K562 (cell line): ENCODE results near the gene ATL2. TPM values are rescaled to one million over a fixed set of nuclear protein-coding genes. Genes with fewer than 3 reads are reported as not detected.

Experiments
- ATAC-seq: fragments of 200-7000 bp; cut with Tn5 transposase; 3 replicates; pipeline ENCODE4 v1.9.1; 2020; ENCODE audit warnings: moderate library complexity
- BruUV-seq: library from RNA; stranded (reverse); fragments of 400-500 nt; replicated peaks from 2 replicates; lab custom pipeline; 2021; lab: Mats Ljungman, UMichigan
- CTCF ChIA-PET: fragments of 300-600 bp; formaldehyde crosslinking; extraction: SDS; loops from one replicate; lab custom pipeline; 2021; ENCODE audit warnings: low intra/inter-chr PET ratio; lab: Yijun Ruan, JAX
- POLR2A ChIA-PET: fragments of 300-600, 350-650 bp; sonication (Branson Sonifier 250); formaldehyde crosslinking; extraction: SDS; loops from one replicate; lab custom pipeline; 2021; ENCODE audit warnings: antibody characterized with exemption, inconsistent platforms; lab: Yijun Ruan, JAX
- DNase-seq, 4 experiments: peaks; one replicate each; pipeline versions ENCODE4 v3.0.0 to v3.0.0-alpha.2; 2011 to 2018; ENCODE audit warnings: low spot score in 3 of 4, mixed read lengths in 3 of 4; ENCODE audit errors: extremely low read depth in 1 of 4
- FAIRE-seq: peaks from 2 replicates; lab custom pipeline; 2011; peaks lifted over from hg19 to GRCh38; lab: Jason Lieb, UNC
- H2AFZ ChIP-seq: 2 replicates; pipeline ENCODE4 v1.6.0; 2011; ENCODE audit warnings: low read depth, low read length, control low read depth, inconsistent platforms
- H3K27ac ChIP-seq: fragments of 200-600 bp; 3 replicates; pipeline ENCODE4 v1.8.0; 2011; ENCODE audit warnings: low read depth, mild to moderate bottlenecking, control low read depth, inconsistent platforms, low read length, moderate library complexity, mixed read lengths; ENCODE audit errors: extremely low read depth
- H3K27me3 ChIP-seq, 2 experiments: fragments of 300-600 bp in 1 of 2; 2 replicates in 1 of 2; 3 replicates in 1 of 2; pipeline versions ENCODE4 v1.6.0 to v1.8.0; 2011; ENCODE audit warnings: inconsistent platforms in 2 of 2, low read length in 2 of 2, mild to moderate bottlenecking in 1 of 2, mixed read lengths in 1 of 2, moderate library complexity in 1 of 2; ENCODE audit not compliant: control insufficient read depth in 2 of 2, insufficient read depth in 2 of 2
- H3K36me3 ChIP-seq: fragments of 300-600 bp; 3 replicates; pipeline ENCODE4 v1.8.0; 2011; ENCODE audit warnings: mild to moderate bottlenecking, low read length, inconsistent platforms; ENCODE audit not compliant: control insufficient read depth, insufficient read depth
- H3K4me1 ChIP-seq, 2 experiments: fragments of 200-600 bp in 1 of 2; replicated peaks in 1 of 2; 2 replicates in 1 of 2; 3 replicates in 1 of 2; pipeline versions ENCODE4 v1.5.1 to v1.8.0; 2011; ENCODE audit warnings: inconsistent platforms in 2 of 2, low read length in 2 of 2, mild to moderate bottlenecking in 1 of 2, mixed read lengths in 1 of 2, moderate library complexity in 1 of 2; ENCODE audit not compliant: control insufficient read depth in 2 of 2, insufficient read depth in 2 of 2
- H3K4me2 ChIP-seq: 2 replicates; pipeline ENCODE4 v1.6.1; 2011; ENCODE audit warnings: low read length, control low read depth, inconsistent platforms, mixed read lengths; ENCODE audit not compliant: insufficient read depth
- H3K4me3 ChIP-seq: fragments of 200-600 bp; sonication (generic), shearing (Covaris generic); 2 replicates; pipeline ENCODE4 v1.5.1; 2016; ENCODE audit warnings: control low read depth, inconsistent platforms
- H3K79me2 ChIP-seq: fragments of 200-600 bp; 3 replicates; pipeline ENCODE4 v1.8.0; 2011; ENCODE audit warnings: low read length, inconsistent platforms; ENCODE audit not compliant: control insufficient read depth, insufficient read depth
- H3K9ac ChIP-seq, 2 experiments: 2 replicates each; pipeline versions ENCODE4 v1.6.0 to v1.6.1; 2011; ENCODE audit warnings: low read depth in 2 of 2, low read length in 2 of 2, control low read depth in 1 of 2, inconsistent platforms in 1 of 2, mild to moderate bottlenecking in 1 of 2, mixed read lengths in 1 of 2; ENCODE audit not compliant: insufficient read depth in 1 of 2
- H3K9me1 ChIP-seq: one replicate; pipeline ENCODE4 v1.6.0; 2011; ENCODE audit warnings: inconsistent platforms, mild to moderate bottlenecking, low read length, moderate library complexity; ENCODE audit not compliant: control insufficient read depth, insufficient read depth
- H3K9me3 ChIP-seq: replicated peaks from 2 replicates; pipeline ENCODE4 v1.5.1; 2011; ENCODE audit warnings: low read depth, low read length, inconsistent platforms; ENCODE audit not compliant: control insufficient read depth, insufficient read depth
- H4K20me1 ChIP-seq: replicated peaks from 2 replicates; pipeline ENCODE4 v1.6.1; 2011; ENCODE audit warnings: low read length, inconsistent platforms, mixed read lengths; ENCODE audit not compliant: control insufficient read depth, insufficient read depth
- CREB1 ChIP-seq, 2 experiments: sonication (generic) in 1 of 2; formaldehyde crosslinking in 1 of 2; IDR thresholded peaks; 2 replicates each; pipeline versions ENCODE4 v1.6.1 to v1.8.0; 2012 to 2022; ENCODE audit warnings: inconsistent platforms in 1 of 2, mild to moderate bottlenecking in 1 of 2, missing genetic modification reagents in 1 of 2, moderate library complexity in 1 of 2
- DDX20 ChIP-seq: fragments of 450-650 bp; IDR thresholded peaks from 2 replicates; pipeline ENCODE4 v1.6.1; 2016; ENCODE audit warnings: missing genetic modification characterization, low read depth, mild to moderate bottlenecking, missing compliant biosample characterization, moderate library complexity
- ETS2 ChIP-seq: IDR thresholded peaks from 2 replicates; pipeline ENCODE4 v1.6.1; 2016; ENCODE audit warnings: borderline replicate concordance, missing genetic modification characterization, mild to moderate bottlenecking, moderate library complexity, missing compliant biosample characterization; ENCODE audit not compliant: poor library complexity, severe bottlenecking
- KHSRP ChIP-seq: fragments of 450-650 bp; IDR thresholded peaks from 2 replicates; pipeline ENCODE4 v1.6.1; 2017
- KLF13 ChIP-seq: fragments of 450-650 bp; IDR thresholded peaks from 2 replicates; pipeline ENCODE4 v1.6.1; 2016; ENCODE audit warnings: missing genetic modification characterization, low read depth, mild to moderate bottlenecking, missing compliant biosample characterization, moderate library complexity, borderline replicate concordance
- MCM5 ChIP-seq: fragments of 450-650 bp; IDR thresholded peaks from 2 replicates; pipeline ENCODE4 v1.6.1; 2016; ENCODE audit warnings: low read depth
- NFXL1 ChIP-seq: fragments of 450-650 bp; formaldehyde crosslinking; IDR thresholded peaks from 2 replicates; pipeline ENCODE4 v1.4.0; 2021; ENCODE audit warnings: mild to moderate bottlenecking
- RNF2 ChIP-seq: sonication (generic); IDR thresholded peaks from 2 replicates; pipeline ENCODE4 v1.6.1; 2016
- SRSF9 ChIP-seq: fragments of 200-400 bp; formaldehyde crosslinking; IDR thresholded peaks from 2 replicates; pipeline ENCODE4 v1.6.1; 2017; ENCODE audit warnings: low read depth, low read length, borderline replicate concordance
- TAF7 ChIP-seq: fragments of 450-650 bp; IDR thresholded peaks from 2 replicates; pipeline ENCODE4 v1.6.1; 2016; ENCODE audit warnings: missing genetic modification characterization, missing compliant biosample characterization
- XRCC3 ChIP-seq: fragments of 450-650 bp; IDR thresholded peaks from 2 replicates; pipeline ENCODE4 v1.6.1; 2017; ENCODE audit warnings: mild to moderate bottlenecking, moderate library complexity
- ZFPM2 ChIP-seq: fragments of 250-450 bp; sonication (Bioruptor Pico); IDR thresholded peaks from 2 replicates; pipeline ENCODE4 v1.5.1; 2022; ENCODE audit warnings: mild to moderate bottlenecking
- in situ Hi-C: fragments of 300-500 bp; cut with MboI; formaldehyde crosslinking; loops from 4 replicates; pipeline ENCODE4 v1.15.0; 2018; ENCODE audit warnings: inconsistent platforms, mixed read lengths
- intact Hi-C: fragments of 100-400 bp; cut with micrococcal nuclease; formaldehyde crosslinking; loops from 2 replicates; pipeline ENCODE4 v1.14.2; 2022
- polyA plus RNA-seq, 8 experiments: library from polyadenylated mRNA; depleted of rRNA in 4 of 8; stranded (reverse) in 5 of 8; unstranded in 3 of 8; fragments of >200 nt; fragmentation: Nextera tagmentation in 2 of 8; fragmentation: Illumina TruSeq in 1 of 8; extraction: Ambion mirVana in 2 of 8; extraction: Trizol in 1 of 8; gene quantifications; 2 replicates each; pipeline versions ENCODE4 v1.2.1 to v1.2.3, GENCODE V29; 2011 to 2014; ENCODE audit warnings: inconsistent platforms in 1 of 8, missing spikeins in 1 of 8
- total RNA-seq, 7 experiments: library from RNA; depleted of rRNA in 6 of 7; stranded (reverse); fragments of >200 nt in 6 of 7; fragmentation: Illumina TruSeq in 2 of 7; extraction: Trizol in 2 of 7; gene quantifications; 2 replicates each; pipeline versions ENCODE4 v1.2.1 to v1.2.3, GENCODE V29; 2011 to 2021; ENCODE audit warnings: low replicate concordance in 1 of 7
- TF ChIP-seq, protein P1 (sequence below), 2 experiments: fragments of 250-450 bp in 1 of 2; fragments of 450-650 bp in 1 of 2; sonication (Bioruptor Pico) in 1 of 2; IDR thresholded peaks; 2 replicates each; pipeline versions ENCODE4 v1.6.1 to v1.8.0; 2016 to 2021; ENCODE audit warnings: mild to moderate bottlenecking in 2 of 2, moderate library complexity in 2 of 2, missing compliant biosample characterization in 1 of 2, missing genetic modification characterization in 1 of 2
- TF ChIP-seq, protein P2 (sequence below): sonication (generic); formaldehyde crosslinking; IDR thresholded peaks from 2 replicates; pipeline ENCODE4 v1.8.1; 2023; ENCODE audit warnings: mild to moderate bottlenecking, missing genetic modification reagents
- TF ChIP-seq, protein P3 (sequence below), 2 experiments: fragments of 150-350 bp in 1 of 2; IDR thresholded peaks; 2 replicates each; pipeline ENCODE4 v1.6.1; 2012 to 2016; ENCODE audit warnings: low read depth in 2 of 2, low read length in 2 of 2, mild to moderate bottlenecking in 1 of 2, moderate library complexity in 1 of 2

Gene ATL2
- total and polyA plus RNA-seq, 9 of the 15 experiments (the other 6 are each of a cell fraction or from before 2014, with no cell fraction given), result 12.0 to 80.8 (median 70.2) TPM

DNA sequence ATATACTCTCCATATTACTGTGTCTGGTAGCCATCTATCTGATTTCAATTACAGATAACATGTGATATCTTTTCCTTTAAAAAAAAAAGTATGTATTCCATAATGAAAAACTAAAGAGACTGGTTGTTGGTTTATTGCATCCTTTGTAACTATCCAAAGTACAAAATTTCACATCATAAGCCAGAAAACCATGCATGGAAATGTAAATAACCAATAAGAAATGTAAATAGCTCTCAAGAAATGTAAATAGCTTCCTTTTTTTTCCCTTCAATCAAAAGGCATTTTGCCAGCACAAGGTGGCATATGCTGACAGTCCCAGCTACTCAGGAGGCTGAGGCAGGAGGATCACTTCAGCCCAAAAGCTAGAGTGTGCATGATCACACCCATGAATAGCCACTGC is 59.3 kb downstream of the ATL2 start:
- H3K4me3 ChIP-seq, result no peak overlapping the region
- no peak for DNase-seq
- intact Hi-C loops, result loop anchor here (5.0 kb wide), 3 partner anchors 130 to 425 kb away; no protein-coding TSS in a partner anchor
- H3K4me1 ChIP-seq, result no peaks in the 10 kb centered on the region
- no peaks in the 10 kb centered on the region for H4K20me1 ChIP-seq
- H3K9me1 ChIP-seq, result no peaks in the 10 kb centered on the region
- BruUV-seq, result no TSS peak
- no peak overlapping the region for H3K27ac ChIP-seq
- in situ Hi-C loops, result loop anchor here (5.0 kb wide), 1 partner anchor 190 kb away; no protein-coding TSS in a partner anchor
- no peak for FAIRE-seq
- no peaks in the 10 kb centered on the region for H3K27me3 ChIP-seq
- H3K9ac ChIP-seq, result no peak overlapping the region
- POLR2A ChIA-PET, result interaction anchor here (1.0 to 2.4 kb wide), 5 partner anchors 47 to 191 kb away, joined by 3 to 7 read pairs (median 4); no protein-coding TSS in a partner anchor
- no peak overlapping the region for H2AFZ ChIP-seq
- CTCF ChIA-PET, result no interaction called here
- no peak overlapping the region for H3K4me2 ChIP-seq
- H3K79me2 ChIP-seq, result peaks cover 22% of the 10 kb centered on the region; the same call in 2 of the 3 replicates
- H3K36me3 ChIP-seq, result peaks cover 69% of the 10 kb centered on the region
- no peak for ATAC-seq
- no peaks in the 10 kb centered on the region for H3K9me3 ChIP-seq
- TF ChIP-seq NFXL1 (CRISPR knock-in tag), result no peak
- no peak for TF ChIP-seq XRCC3
- no peak for TF ChIP-seq ETS2
- no peak for TF ChIP-seq KLF13 (tag)
- TF ChIP-seq RNF2, result no peak
- TF ChIP-seq DDX20 (tag), result no peak
- no peak for TF ChIP-seq MCM5
- no peak for TF ChIP-seq KHSRP
- TF ChIP-seq, protein P1, sequence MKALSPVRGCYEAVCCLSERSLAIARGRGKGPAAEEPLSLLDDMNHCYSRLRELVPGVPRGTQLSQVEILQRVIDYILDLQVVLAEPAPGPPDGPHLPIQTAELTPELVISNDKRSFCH (CRISPR knock-in tag; IDR thresholded peaks at IDR 0.05), result no peak
- TF ChIP-seq, protein P1 (tag; IDR thresholded peaks at IDR 0.05), result no peak
- TF ChIP-seq SRSF9, result no peak
- TF ChIP-seq, protein P2, sequence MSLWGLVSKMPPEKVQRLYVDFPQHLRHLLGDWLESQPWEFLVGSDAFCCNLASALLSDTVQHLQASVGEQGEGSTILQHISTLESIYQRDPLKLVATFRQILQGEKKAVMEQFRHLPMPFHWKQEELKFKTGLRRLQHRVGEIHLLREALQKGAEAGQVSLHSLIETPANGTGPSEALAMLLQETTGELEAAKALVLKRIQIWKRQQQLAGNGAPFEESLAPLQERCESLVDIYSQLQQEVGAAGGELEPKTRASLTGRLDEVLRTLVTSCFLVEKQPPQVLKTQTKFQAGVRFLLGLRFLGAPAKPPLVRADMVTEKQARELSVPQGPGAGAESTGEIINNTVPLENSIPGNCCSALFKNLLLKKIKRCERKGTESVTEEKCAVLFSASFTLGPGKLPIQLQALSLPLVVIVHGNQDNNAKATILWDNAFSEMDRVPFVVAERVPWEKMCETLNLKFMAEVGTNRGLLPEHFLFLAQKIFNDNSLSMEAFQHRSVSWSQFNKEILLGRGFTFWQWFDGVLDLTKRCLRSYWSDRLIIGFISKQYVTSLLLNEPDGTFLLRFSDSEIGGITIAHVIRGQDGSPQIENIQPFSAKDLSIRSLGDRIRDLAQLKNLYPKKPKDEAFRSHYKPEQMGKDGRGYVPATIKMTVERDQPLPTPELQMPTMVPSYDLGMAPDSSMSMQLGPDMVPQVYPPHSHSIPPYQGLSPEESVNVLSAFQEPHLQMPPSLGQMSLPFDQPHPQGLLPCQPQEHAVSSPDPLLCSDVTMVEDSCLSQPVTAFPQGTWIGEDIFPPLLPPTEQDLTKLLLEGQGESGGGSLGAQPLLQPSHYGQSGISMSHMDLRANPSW, result no peak
- TF ChIP-seq, protein P3, sequence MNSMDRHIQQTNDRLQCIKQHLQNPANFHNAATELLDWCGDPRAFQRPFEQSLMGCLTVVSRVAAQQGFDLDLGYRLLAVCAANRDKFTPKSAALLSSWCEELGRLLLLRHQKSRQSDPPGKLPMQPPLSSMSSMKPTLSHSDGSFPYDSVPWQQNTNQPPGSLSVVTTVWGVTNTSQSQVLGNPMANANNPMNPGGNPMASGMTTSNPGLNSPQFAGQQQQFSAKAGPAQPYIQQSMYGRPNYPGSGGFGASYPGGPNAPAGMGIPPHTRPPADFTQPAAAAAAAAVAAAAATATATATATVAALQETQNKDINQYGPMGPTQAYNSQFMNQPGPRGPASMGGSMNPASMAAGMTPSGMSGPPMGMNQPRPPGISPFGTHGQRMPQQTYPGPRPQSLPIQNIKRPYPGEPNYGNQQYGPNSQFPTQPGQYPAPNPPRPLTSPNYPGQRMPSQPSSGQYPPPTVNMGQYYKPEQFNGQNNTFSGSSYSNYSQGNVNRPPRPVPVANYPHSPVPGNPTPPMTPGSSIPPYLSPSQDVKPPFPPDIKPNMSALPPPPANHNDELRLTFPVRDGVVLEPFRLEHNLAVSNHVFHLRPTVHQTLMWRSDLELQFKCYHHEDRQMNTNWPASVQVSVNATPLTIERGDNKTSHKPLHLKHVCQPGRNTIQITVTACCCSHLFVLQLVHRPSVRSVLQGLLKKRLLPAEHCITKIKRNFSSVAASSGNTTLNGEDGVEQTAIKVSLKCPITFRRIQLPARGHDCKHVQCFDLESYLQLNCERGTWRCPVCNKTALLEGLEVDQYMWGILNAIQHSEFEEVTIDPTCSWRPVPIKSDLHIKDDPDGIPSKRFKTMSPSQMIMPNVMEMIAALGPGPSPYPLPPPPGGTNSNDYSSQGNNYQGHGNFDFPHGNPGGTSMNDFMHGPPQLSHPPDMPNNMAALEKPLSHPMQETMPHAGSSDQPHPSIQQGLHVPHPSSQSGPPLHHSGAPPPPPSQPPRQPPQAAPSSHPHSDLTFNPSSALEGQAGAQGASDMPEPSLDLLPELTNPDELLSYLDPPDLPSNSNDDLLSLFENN (IDR thresholded peaks at IDR 0.05; ENCODE audit: low read depth in 2 of 2, low read length in 2 of 2), result no peak
- TF ChIP-seq ZFPM2, result no peak
- no peak for TF ChIP-seq TAF7 (tag)
- no peak for TF ChIP-seq CREB1 (IDR thresholded peaks at IDR 0.05)
- no peak for TF ChIP-seq CREB1 (CRISPR knock-in tag; IDR thresholded peaks at IDR 0.05)
